Activated T-helper 9 cell treated with anti-CD3 and anti-CD28 coated beads, Interleukin-2, amount 50 U/mL, for 16 hours (primary cell): ENCODE data around the gene ZNF558.

Source experiments
- DNase-seq: peaks from one replicate; pipeline ENCODE4 v3.0.0-alpha.2; 2020; ENCODE audit warnings: low read depth

ZNF558 gene

GRCh38 chr19:8832132-8833021 is at the start of gene ZNF558, which contains the start of gene MBD3L1:
ZNF558 (minus strand) TSS chr19:8832304; CDS start chr19:8822659, 9,645 bp downstream.
MBD3L1 (plus strand) TSS chr19:8832377; CDS start chr19:8842679, 10,302 bp downstream.
- DNase-seq: peak; percentile 99

GRCh38 chr19:8881512-8881911 is 49.4 kb upstream of the ZNF558 start:
- DNase-seq: no peak

GRCh38 chr19:8880868-8881488 is 48.9 kb upstream of the ZNF558 start:
- no peak for DNase-seq

GRCh38 chr19:8877854-8878705 is 46.0 kb upstream of the ZNF558 start:
- DNase-seq: no peak

GRCh38 chr19:8866344-8866743 is 34.2 kb upstream of the ZNF558 start:
- DNase-seq: no peak

- no peak for DNase-seq
These were observed 26.2 kb upstream of the ZNF558 start for GRCh38 chr19:8858260-8858659.

GRCh38 chr19:8850488-8850887 is 18.4 kb upstream of the ZNF558 start:
- DNase-seq: no peak

- DNase-seq: no peak
These were observed 17.1 kb upstream of the ZNF558 start for GRCh38 chr19:8849232-8849631.

- no peak for DNase-seq
These were observed 14.7 kb upstream of the ZNF558 start for GRCh38 chr19:8846819-8847218.

- no peak for DNase-seq
These were observed 8.6 kb upstream of the ZNF558 start for GRCh38 chr19:8840708-8841107.

- DNase-seq: no peak
These were observed 3.8 kb upstream of the ZNF558 start for GRCh38 chr19:8835877-8836276.

GRCh38 chr19:8835446-8835845 is 3.3 kb upstream of the ZNF558 start:
- DNase-seq: no peak

GRCh38 chr19:8831832-8832131 is 322 bp downstream of the ZNF558 start:
- DNase-seq: no peak

GRCh38 chr19:8831373-8831772 is 731 bp downstream of the ZNF558 start:
- DNase-seq: no peak

- DNase-seq: no peak
These were observed 4.8 kb downstream of the ZNF558 start for GRCh38 chr19:8827277-8827676.

GRCh38 chr19:8826371-8826770 is 5.7 kb downstream of the ZNF558 start:
- DNase-seq: no peak

- no peak for DNase-seq
These were observed 10.3 kb downstream of the ZNF558 start for GRCh38 chr19:8821748-8822241.

GRCh38 chr19:8820234-8820633 is 11.9 kb downstream of the ZNF558 start:
- DNase-seq: no peak

- DNase-seq: no peak
These were observed 16.3 kb downstream of the ZNF558 start for GRCh38 chr19:8815780-8816179.

GRCh38 chr19:8814176-8814575 is 17.9 kb downstream of the ZNF558 start:
- no peak for DNase-seq

- no peak for DNase-seq
These were observed 20.6 kb downstream of the ZNF558 start for GRCh38 chr19:8811315-8812172.
